GM19043 (cell line): ENCODE measurements around the gene FZD1.
"Not testable (repeated sequence)": the region's sequence is repeated elsewhere in the genome, so short reads cannot be mapped to it uniquely, and the experiment has no call there.

ENCODE experiments used
- ATAC-seq: cut with Tn5 transposase; IDR thresholded peaks from one replicate; pipeline ENCODE4 v1.9.1; 2021; ENCODE audit warnings: low read depth; ENCODE audit not compliant: unreplicated experiment

The FZD1 gene

GRCh38 chr7:91294639-91295220, 30.5 kb downstream of the FZD1 start:
- ATAC-seq, result no peak

GRCh38 chr7:91295576-91295975, 31.3 kb downstream of the FZD1 start:
- no peak for ATAC-seq

- no peak for ATAC-seq
These were observed 33.7 kb downstream of the FZD1 start for GRCh38 chr7:91297939-91298338.

- no peak for ATAC-seq
These were observed 35.9 kb downstream of the FZD1 start for GRCh38 chr7:91299952-91300775.

- ATAC-seq, result no peak
These were observed 38.6 kb downstream of the FZD1 start for GRCh38 chr7:91302794-91303193.

- no peak for ATAC-seq
These were observed 42.0 kb downstream of the FZD1 start for GRCh38 chr7:91306266-91306665.

GRCh38 chr7:91307467-91307866, 43.2 kb downstream of the FZD1 start:
- no peak for ATAC-seq

GRCh38 chr7:91308191-91308590, 44.0 kb downstream of the FZD1 start:
- not testable (repeated sequence) for ATAC-seq

- no peak for ATAC-seq
These were observed 46.7 kb downstream of the FZD1 start for GRCh38 chr7:91310830-91311460.

- ATAC-seq, result no peak
These were observed 47.6 kb downstream of the FZD1 start for GRCh38 chr7:91311839-91312238.

GRCh38 chr7:91313113-91313512, 48.9 kb downstream of the FZD1 start:
- no peak for ATAC-seq

GRCh38 chr7:91314591-91315323, 50.5 kb downstream of the FZD1 start:
- no peak for ATAC-seq

GRCh38 chr7:91316426-91316825, 52.2 kb downstream of the FZD1 start:
- ATAC-seq, result no peak

- ATAC-seq, result no peak
These were observed 55.1 kb downstream of the FZD1 start for GRCh38 chr7:91319351-91319750.

GRCh38 chr7:91320366-91321078, 56.3 kb downstream of the FZD1 start:
- no peak for ATAC-seq
